Measurements from ENCODE around the gene HOXA7.

HOXA7 gene

DNA sequence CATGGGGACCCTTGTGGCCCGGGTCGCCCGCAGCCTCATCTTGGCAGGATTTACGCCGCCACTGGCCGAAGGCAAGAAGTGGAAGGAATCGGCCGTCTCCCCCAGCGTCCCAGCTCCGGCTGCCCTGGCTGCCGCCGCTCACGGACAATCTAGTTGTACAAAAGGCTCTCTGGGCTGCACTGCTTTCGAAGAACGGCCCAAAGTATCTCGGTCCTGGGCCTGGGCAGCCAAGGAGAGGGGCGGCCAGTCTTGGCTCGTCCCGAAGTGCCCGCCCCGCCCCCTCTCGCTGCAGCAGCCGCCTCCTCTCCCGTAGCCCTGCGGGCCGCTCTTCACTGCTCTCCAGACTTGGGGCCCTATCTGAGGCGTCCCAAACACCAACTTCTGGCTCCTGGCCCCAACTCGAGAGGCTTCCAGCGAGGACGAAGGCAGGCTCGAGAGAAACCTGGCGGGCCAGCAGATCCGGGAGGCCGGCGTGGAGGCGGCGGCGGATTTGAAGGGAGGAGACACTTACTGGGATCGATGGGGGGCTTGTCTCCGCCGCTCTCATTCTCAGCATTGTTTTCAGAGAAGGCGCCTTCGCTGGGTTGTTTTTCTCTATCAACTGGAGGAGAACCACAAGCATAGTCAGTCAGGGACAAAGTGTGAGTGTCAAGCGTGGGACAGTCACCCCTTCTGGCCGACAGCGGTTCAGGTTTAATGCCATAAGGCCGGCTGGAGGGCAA, 8.1 kb upstream of the HOXA7 start:
- no peak for DNase-seq
- peaks cover 96% of the 10 kb centered on the region for H3K27me3 ChIP-seq (replicated peaks)
- H3K4me3 ChIP-seq (ENCODE audit: low read depth, low read length) = no peak overlapping the region
- no peaks in the 10 kb centered on the region for H3K36me3 ChIP-seq (replicated peaks)
- in situ Hi-C loops (cut with HindIII; ENCODE audit: low pct_ligation_motif_present, low sequenced_read_pairs) = loop anchor here (10.0 kb wide), 1 partner anchor 790 kb away; no protein-coding TSS in a partner anchor
- TF ChIP-seq, protein P1, sequence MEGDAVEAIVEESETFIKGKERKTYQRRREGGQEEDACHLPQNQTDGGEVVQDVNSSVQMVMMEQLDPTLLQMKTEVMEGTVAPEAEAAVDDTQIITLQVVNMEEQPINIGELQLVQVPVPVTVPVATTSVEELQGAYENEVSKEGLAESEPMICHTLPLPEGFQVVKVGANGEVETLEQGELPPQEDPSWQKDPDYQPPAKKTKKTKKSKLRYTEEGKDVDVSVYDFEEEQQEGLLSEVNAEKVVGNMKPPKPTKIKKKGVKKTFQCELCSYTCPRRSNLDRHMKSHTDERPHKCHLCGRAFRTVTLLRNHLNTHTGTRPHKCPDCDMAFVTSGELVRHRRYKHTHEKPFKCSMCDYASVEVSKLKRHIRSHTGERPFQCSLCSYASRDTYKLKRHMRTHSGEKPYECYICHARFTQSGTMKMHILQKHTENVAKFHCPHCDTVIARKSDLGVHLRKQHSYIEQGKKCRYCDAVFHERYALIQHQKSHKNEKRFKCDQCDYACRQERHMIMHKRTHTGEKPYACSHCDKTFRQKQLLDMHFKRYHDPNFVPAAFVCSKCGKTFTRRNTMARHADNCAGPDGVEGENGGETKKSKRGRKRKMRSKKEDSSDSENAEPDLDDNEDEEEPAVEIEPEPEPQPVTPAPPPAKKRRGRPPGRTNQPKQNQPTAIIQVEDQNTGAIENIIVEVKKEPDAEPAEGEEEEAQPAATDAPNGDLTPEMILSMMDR (IDR thresholded peaks at IDR 0.05; ENCODE audit: low read depth, low read length, missing control alignments) = no peak
- H3K27ac ChIP-seq = no peak overlapping the region

DNA sequence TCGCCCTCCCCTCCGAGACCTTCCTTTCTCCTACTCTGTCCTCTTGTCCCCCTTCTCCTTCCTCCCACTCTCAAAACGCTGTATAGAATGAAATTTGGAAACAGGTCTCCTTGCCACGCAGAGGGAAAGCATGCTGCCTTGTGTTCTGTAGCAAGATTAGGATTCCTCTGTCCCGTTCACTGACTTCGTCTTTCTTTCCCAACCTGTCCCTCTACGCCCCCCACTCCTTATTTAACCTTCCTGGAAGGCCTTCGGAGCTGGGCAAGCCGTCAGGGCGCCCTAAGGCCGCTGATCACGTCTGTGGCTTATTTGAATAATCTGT, 7.5 kb upstream of the HOXA7 start:
- H3K27ac ChIP-seq = no peak overlapping the region
- in situ Hi-C loops (cut with HindIII; ENCODE audit: low pct_ligation_motif_present, low sequenced_read_pairs) = loop anchor here (10.0 kb wide), 1 partner anchor 789 kb away; no protein-coding TSS in a partner anchor
- H3K27me3 ChIP-seq (replicated peaks) = peaks cover 96% of the 10 kb centered on the region
- DNase-seq = no peak
- TF ChIP-seq, protein P1 (IDR thresholded peaks at IDR 0.05; ENCODE audit: low read depth, low read length, missing control alignments) = no peak
- no peaks in the 10 kb centered on the region for H3K36me3 ChIP-seq (replicated peaks)
- no peak overlapping the region for H3K4me3 ChIP-seq (ENCODE audit: low read depth, low read length)

- Histone ChIP-seq H3K27ac (no peak overlapping the region), H3K36me3 (replicated peaks) (no peaks in the 10 kb centered on the region), H3K27me3 (replicated peaks) (peaks cover 96% of the 10 kb centered on the region), H3K4me3 (ENCODE audit: low read depth, low read length) (no peak overlapping the region)
- TF ChIP-seq, protein P1 (IDR thresholded peaks at IDR 0.05; ENCODE audit: low read depth, low read length, missing control alignments) = no peak
- in situ Hi-C loops (cut with HindIII; ENCODE audit: low pct_ligation_motif_present, low sequenced_read_pairs) = loop anchor here (10.0 kb wide), 1 partner anchor 789 kb away; no protein-coding TSS in a partner anchor
- DNase-seq = no peak
Measured at GRCh38 chr7:27163288-27164044, 7.0 kb upstream of the HOXA7 start.

DNA sequence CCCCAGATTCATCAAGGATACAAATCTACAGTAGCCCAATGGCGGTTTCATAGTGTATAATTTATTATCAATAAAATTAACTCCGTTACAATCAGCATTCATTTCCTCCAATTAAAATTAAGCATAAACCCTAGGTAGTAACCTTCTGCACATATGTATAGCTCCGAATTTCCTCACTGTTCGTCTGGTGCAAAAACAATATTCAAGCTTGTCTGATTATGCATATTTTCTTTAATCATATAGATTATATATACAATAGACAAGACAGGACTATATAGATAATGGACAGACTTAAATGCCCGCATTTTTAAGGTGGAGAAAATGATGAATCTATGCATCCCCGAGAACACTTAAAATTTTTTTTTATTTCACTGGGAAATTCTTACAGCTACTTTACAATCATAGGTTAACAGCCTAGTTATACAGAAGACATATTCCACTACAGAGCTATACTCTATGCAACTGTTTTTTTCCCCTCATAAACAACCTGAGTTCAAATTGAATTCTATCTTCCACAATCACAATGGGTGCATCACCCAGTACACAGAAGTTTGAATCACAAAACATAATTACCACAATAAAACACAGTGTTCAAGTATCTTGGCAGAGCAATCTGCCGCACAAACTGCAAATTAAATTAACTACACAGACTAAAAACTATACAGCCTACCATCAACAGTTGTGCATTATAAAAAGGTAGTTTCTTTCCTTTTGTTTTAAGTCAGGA, 6.2 kb upstream of the HOXA7 start:
- TF ChIP-seq, protein P1 (IDR thresholded peaks at IDR 0.05; ENCODE audit: low read depth, low read length, missing control alignments) = no peak
- Histone ChIP-seq H3K27me3 (replicated peaks) (peaks cover 96% of the 10 kb centered on the region), H3K4me3 (ENCODE audit: low read depth, low read length) (no peak overlapping the region), H3K36me3 (replicated peaks) (no peaks in the 10 kb centered on the region), H3K27ac (no peak overlapping the region)
- in situ Hi-C loops (cut with HindIII; ENCODE audit: low pct_ligation_motif_present, low sequenced_read_pairs) = loop anchor here (10.0 kb wide), 1 partner anchor 788 kb away; no protein-coding TSS in a partner anchor
- no peak for DNase-seq

- H3K27me3 ChIP-seq (replicated peaks) = peaks cover 96% of the 10 kb centered on the region
- H3K36me3 ChIP-seq (replicated peaks) = no peaks in the 10 kb centered on the region
- TF ChIP-seq, protein P1 (IDR thresholded peaks at IDR 0.05; ENCODE audit: low read depth, low read length, missing control alignments) = no peak
- H3K4me3 ChIP-seq (ENCODE audit: low read depth, low read length) = no peak overlapping the region
- DNase-seq = no peak
- in situ Hi-C loops (cut with HindIII; ENCODE audit: low pct_ligation_motif_present, low sequenced_read_pairs) = loop anchor here (10.0 kb wide), 1 partner anchor 787 kb away; no protein-coding TSS in a partner anchor
- no peak overlapping the region for H3K27ac ChIP-seq
Measured at GRCh38 chr7:27161721-27162560, 5.5 kb upstream of the HOXA7 start.

Data from brain microvascular endothelial cell (primary cell).